ENCODE measurements around the gene MMGT1.
"Not testable (repeated sequence)": the region's sequence is repeated elsewhere in the genome, so short reads cannot be mapped to it uniquely, and the experiment has no call there.

The MMGT1 gene

GRCh38 chrX:135923353-135923752 lies 50.4 kb downstream of the MMGT1 start:
- peak; percentile 11 for DNase-seq (ENCODE audit: low spot score)

- not testable (repeated sequence) for DNase-seq (ENCODE audit: low spot score)
Observed at GRCh38 chrX:135920516-135920915, 53.3 kb downstream of the MMGT1 start.

- DNase-seq (ENCODE audit: low spot score) = no peak
Observed at GRCh38 chrX:135914404-135914803, 59.4 kb downstream of the MMGT1 start.

Measured in iPS-NIHi11 (cell line).